LHCN-M2 (cell line): ENCODE measurements around the gene NOP56. TPM values are rescaled to one million over a fixed set of nuclear protein-coding genes. Genes with fewer than 3 reads are reported as not detected.
A peak's percentile ranks its signal among the peaks of the same experiment; 100 is the strongest.

Source experiments
- DNase-seq: peaks from one replicate; pipeline ENCODE4 v3.0.0-alpha.2; 2012; ENCODE audit warnings: low read depth
- polyA plus RNA-seq: library from polyadenylated mRNA; unstranded; fragments of >200 nt; gene quantifications from one replicate; pipeline ENCODE4 v1.2.1, GENCODE V29; 2012; ENCODE audit warnings: missing spikeins
- total RNA-seq: library from RNA; depleted of rRNA; stranded (reverse); fragments of >200 nt; gene quantifications from 2 replicates; pipeline ENCODE4 v1.2.3, GENCODE V29; 2014; rRNA removed

Gene NOP56
- 185 and 204 TPM in 2 replicates for total RNA-seq
- 104 TPM for polyA plus RNA-seq

GRCh38 chr20:2651772-2652723 lies at the start of gene NOP56:
TSS of gene NOP56 (plus strand) at chr20:2652632. CDS start at chr20:2652661, 29 bp downstream.
- peak; percentile 92 for DNase-seq

- DNase-seq = no peak
Observed at GRCh38 chr20:2602746-2603145, 49.7 kb upstream of the NOP56 start.

GRCh38 chr20:2603816-2604505 lies 48.5 kb upstream of the NOP56 start:
- DNase-seq = no peak

GRCh38 chr20:2604506-2604835 lies 48.0 kb upstream of the NOP56 start:
- no peak for DNase-seq

GRCh38 chr20:2606507-2607006 lies 45.9 kb upstream of the NOP56 start:
- DNase-seq = no peak

GRCh38 chr20:2610326-2610725 lies 42.1 kb upstream of the NOP56 start:
- DNase-seq = no peak

GRCh38 chr20:2610941-2611720 lies 41.3 kb upstream of the NOP56 start:
- DNase-seq = peak; percentile 86

GRCh38 chr20:2612073-2612472 lies 40.4 kb upstream of the NOP56 start:
- peak; percentile 21 for DNase-seq

GRCh38 chr20:2616634-2617033 lies 35.8 kb upstream of the NOP56 start:
- no peak for DNase-seq

GRCh38 chr20:2617099-2617714 lies 35.2 kb upstream of the NOP56 start:
- DNase-seq = no peak

- no peak for DNase-seq
Observed at GRCh38 chr20:2618815-2619214, 33.6 kb upstream of the NOP56 start.

GRCh38 chr20:2619337-2619736 lies 33.1 kb upstream of the NOP56 start:
- no peak for DNase-seq

GRCh38 chr20:2619961-2620595 lies 32.4 kb upstream of the NOP56 start:
- DNase-seq = peak; percentile 80

GRCh38 chr20:2624190-2624589 lies 28.2 kb upstream of the NOP56 start:
- no peak for DNase-seq

- no peak for DNase-seq
Observed at GRCh38 chr20:2625062-2625461, 27.4 kb upstream of the NOP56 start.

- DNase-seq = peak; percentile 79
Observed at GRCh38 chr20:2626853-2627541, 25.4 kb upstream of the NOP56 start.

GRCh38 chr20:2631228-2631627 lies 21.2 kb upstream of the NOP56 start:
- peak; percentile 20 for DNase-seq

- no peak for DNase-seq
Observed at GRCh38 chr20:2633381-2633780, 19.1 kb upstream of the NOP56 start.

GRCh38 chr20:2637246-2637645 lies 15.2 kb upstream of the NOP56 start:
- no peak for DNase-seq

- DNase-seq = no peak
Observed at GRCh38 chr20:2640260-2640659, 12.2 kb upstream of the NOP56 start.
